Stimulated activated CD8-positive, alpha-beta memory T cell treated with anti-CD3 and anti-CD28 coated beads, Interleukin-7, amount 100 ng/mL, for 1 hour (primary cell): ENCODE measurements around the gene CD151.

ENCODE experiments used
- DNase-seq, 2 donors: peaks; one replicate each; pipeline ENCODE4 v3.0.0-alpha.2; 2020; ENCODE audit warnings: low read depth in 2 of 2

CD151 gene

DNA sequence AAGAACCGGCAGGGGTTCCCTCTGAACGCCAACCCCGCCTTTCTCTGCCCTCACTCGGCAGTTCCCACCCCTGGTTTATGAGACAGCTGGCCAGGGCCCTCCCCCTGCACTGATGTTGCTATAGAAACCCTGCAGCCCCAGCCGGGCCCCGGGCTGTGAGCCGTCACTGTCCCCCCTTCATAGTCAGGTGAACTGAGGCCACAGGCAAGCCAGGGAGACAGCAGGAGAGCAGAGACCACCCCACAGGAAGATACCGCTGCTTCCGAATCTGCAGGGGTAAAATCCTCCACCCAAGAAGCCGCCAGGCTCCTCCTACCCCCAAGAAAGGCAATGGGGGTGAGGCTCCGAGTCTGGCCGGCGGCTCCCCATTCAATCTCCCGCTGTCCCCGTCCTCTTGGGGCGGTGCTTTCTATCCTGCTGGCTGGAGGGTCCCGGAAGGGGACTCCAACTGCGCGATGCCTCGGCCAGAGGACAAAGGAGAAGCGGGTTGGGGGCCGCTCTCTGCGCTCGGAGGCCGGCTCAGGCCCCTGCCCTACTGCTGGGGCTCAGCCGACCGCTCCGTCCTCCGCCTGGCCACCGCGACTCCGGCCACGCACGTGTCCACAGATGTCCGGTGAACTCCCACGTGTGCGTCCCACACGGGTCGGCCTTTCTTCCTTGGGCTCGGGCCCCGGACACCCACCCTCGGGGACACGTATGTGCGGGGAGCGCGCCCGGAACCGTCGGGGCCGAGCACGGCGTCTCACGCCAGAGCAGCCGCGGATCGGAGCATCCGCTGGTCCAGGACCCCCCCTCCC lies 35.3 kb upstream of the CD151 start:
- DNase-seq = peak in 1 of 2 donors; percentile 43

DNA sequence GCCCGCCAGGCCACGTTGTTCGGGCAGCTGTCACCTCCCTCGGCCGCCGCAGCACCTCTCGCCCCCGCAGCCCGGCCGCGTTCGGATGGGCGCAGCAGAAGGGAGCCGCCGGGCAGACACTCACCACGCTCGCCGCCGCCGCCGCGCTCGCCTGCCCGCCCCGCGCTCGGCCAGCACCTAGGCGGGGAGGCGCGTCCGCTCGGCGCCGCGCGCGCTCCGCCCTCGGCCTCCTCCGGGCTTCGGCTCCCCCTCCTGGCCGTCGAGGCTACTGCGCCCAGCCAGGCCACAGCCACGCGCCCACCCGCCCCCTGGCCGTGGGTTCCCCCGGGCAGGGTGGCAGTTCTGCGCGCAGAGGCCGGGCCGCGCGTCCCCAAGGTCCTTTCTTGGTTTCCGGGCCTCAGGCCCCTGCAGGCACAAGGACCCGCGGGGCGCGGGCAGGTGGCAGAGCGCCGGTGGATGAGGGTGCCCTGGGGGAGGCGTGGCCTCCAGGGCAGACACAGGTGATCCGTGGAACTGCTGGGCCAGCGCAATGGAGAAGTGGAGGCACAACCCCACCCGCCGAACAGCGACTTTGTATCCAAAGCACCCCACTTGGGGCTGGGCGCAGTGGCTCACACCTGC lies 34.5 kb upstream of the CD151 start, which contains the start of gene SLC25A22:
Gene SLC25A22, minus strand, starts transcription at position 189 of the 621 bp plus-strand sequence. CDS start 3,275 bp downstream, outside the sequence.
- DNase-seq = peak; percentile 72 to 78

DNA sequence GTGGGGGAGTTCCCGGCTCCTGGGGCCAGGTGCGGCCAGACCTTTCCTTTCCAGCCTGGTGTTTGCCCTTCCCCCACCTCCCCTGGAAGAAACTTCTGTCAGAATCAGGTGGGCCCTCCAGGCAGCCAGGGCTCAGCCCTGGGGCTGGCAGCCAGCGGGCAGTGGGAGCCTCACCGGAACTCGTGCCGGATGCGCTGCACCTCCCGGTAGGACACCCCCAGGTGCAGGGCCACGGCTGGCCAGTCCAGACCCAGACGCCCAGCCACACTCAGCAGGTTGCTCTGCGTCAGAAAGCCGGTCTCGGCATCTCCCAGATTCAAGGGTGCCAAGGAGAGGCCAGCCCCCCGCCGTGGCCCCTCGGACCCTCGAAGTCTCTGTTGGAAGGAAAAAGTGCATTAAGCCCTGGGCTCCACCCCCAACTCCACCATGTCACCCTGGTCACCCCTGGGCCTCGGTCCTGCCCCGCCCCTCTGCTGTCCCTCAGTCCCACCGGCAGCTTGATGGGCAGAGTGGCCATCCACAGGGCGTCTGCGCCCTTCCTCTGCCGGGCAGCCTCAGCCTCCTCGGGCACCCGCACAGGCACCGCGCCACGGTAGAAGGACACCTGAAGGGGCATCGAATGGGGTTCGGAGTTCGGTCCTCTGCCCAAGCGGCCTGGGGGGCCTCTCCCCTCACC lies 33.0 kb upstream of the CD151 start:
- DNase-seq = no peak

DNA sequence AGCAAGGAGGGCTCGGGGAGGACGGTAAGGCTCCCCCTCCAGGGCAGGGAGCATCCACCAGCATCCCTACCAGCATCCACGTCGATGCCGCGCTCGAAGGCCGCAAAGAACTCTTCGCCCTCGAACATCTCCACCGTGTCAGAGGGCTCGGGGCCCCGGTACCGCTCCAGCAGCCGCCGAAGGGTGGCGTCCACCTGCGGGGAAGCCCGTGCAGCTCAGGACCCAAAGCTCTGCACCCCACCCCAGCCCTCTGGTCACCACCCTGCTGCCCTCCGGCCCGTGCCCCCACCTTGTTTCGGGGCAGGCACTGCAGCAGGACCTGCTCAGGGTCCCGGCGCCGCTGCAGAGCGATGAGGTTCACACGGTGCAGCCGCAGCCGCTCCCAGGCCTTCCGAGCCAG lies 32.3 kb upstream of the CD151 start:
- no peak for DNase-seq

DNA sequence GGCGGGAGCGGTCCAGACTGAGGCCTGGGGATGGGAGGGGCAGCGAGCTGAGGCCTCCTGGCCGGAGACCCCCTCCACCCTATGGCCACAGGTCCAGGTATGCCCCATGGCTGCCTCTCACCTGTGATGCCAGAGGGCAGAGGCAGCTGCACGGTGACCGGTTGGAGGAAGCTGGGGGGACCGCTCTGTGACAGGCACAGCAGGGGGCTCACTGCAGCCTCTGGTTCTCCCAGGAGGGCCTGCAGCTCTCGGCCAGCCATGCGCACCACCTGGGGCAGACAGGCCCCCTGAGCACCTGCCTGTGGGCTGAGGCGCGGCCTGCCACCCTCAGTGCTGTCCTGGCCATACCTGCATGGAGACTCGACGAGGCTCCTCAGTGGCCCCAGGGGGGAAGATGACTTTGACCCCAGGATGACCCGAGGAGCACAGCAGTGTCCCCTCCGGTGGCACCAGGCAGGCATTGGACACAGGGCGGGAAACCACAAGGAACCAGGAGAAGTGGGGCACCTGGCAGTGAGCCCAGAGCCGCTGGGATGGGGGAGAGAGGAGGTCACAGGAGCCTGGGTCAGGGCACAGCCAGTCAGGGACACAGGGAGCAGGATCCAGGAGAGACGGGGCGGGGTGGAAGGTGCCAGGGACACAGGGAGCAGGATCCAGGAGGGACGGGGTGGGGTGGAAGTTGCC lies 31.5 kb upstream of the CD151 start:
- DNase-seq = no peak

DNA sequence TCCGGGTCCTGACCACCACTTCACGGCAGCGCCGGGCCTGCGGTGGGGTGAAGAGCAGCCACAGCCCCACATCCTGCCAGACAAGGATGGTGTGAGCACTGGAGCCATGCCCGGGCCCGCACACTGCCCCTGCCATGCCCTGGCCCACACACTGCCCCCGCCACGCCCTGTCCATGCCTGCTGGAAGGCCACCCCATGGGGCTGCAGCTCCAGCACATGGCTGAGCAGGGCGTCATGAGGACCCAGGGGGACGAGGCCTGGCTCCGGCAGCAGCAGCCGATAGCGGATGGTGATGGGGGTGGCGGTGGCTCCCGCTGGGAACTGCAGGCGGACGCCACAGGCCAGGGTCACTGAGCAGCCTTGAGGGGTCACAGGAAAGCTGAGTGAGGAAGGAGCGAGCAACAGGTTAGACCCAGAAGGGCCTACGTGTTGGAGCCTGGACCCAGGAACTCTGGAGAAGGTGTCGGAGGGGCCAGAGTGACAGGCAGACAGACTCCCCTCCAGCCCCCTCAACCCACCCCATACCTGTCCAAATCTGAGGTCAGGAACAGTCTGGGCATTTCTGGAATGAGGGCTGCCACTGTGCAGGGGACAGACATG lies 30.6 kb upstream of the CD151 start:
- no peak for DNase-seq

DNA sequence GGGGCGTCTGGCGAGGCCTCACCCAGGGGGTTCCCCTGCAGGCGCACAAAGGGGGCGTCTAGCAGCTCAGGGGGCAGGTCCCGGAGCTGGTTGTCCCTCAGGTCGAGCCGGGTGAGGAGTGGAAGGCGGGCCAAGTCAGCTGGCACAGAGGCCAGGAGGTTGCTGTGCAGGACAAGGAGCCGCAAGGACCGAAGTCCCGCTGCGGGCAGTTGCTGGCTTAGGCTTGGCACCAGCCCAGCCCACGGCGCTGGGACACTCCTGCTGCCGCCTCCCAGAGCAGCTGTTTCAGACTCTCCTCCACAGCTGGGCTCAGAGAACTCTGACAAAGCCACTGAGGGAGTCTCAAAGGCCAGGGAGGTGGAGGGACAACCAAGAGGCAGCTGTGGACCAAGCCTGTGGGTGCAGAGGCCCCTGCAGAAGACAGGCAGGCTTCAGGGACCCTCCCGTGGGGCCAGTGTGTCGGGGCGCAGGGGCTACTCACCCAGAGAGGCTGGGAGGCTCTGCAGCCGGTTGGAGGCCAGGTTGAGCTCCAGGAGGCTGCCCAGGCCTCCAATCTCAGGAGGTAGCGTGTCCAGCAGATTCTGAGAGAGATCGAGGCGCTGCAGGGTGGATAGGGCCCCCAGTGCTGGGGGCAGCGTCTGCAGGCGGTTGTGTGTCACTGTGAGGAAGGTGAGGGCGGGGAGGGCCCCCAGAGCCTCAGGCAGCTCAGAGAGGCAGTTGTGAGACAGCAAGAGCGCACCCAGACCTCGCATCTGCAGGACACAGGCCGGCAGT lies 29.9 kb upstream of the CD151 start:
- no peak for DNase-seq

DNA sequence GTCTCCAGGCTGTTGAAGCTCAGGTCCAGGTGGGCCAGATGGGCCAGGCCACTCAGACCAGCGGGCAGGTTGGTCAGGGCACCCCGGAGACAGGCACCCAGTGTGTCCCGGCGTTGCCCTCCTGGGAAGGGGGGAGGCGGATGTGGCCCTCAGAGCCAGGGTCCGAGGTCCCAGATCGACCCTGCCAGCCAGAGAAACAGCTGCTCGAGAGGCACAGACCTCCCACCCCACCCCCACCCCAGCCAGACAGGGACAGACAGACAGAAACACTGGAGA lies 29.3 kb upstream of the CD151 start:
- no peak for DNase-seq

DNA sequence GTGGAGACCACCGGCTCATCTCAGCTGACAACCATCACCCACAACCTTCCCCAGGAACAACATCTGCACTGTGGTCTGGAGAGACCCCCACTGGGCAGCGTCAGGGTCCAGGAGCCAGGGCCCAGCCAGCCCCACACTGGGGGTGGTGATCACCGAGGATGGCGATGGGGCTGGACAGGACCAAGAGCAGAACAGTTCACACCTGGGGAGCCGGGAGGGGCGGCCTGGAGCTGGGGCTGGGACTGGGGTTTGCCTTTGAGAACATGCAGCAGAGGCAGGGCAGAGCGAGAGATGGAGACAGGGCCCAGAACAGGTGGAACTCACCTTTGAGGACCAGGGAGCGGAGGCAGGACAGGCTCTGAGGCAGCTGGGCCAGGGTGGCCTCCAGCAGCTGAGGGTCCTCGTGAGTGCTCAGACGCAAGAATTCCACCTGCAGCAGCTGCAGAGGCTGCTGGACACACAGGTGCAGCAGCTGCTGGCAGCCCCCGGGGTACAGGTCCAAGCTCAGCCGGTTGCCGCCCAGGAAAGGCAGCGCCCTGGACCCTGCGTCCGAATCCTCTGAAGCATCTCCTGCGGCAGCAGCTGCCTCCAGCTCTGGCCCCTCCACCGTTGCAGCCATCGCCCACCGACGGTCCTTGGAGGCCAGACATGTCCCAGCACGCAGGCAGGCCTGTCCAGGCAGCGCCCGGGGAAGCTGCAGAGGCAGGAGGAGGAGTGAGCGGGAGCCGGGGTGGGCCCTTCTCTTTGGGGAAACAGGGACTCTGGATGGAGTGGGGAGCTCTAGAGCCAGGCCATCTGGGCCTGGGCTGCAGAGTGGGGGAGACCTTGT lies 28.8 kb upstream of the CD151 start:
- no peak for DNase-seq

DNA sequence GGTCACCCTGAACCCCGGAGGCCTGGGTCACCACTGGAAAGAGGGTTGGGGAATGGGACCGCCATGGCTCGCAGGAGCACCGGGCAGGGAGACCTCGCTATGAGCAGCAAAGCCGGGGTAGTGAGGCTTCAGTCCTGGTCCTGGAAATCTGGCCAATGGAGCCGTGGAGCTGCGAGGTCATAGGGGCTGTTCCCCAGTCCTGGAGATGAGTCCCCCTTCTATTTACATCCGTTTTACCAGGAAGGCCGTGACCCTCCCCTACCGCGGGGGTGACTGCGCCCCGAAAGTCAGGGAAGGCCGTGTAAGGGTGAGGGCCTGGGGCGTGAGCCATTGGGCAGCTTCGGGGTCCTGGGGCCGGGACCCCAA lies 28.2 kb upstream of the CD151 start:
- DNase-seq = no peak

DNA sequence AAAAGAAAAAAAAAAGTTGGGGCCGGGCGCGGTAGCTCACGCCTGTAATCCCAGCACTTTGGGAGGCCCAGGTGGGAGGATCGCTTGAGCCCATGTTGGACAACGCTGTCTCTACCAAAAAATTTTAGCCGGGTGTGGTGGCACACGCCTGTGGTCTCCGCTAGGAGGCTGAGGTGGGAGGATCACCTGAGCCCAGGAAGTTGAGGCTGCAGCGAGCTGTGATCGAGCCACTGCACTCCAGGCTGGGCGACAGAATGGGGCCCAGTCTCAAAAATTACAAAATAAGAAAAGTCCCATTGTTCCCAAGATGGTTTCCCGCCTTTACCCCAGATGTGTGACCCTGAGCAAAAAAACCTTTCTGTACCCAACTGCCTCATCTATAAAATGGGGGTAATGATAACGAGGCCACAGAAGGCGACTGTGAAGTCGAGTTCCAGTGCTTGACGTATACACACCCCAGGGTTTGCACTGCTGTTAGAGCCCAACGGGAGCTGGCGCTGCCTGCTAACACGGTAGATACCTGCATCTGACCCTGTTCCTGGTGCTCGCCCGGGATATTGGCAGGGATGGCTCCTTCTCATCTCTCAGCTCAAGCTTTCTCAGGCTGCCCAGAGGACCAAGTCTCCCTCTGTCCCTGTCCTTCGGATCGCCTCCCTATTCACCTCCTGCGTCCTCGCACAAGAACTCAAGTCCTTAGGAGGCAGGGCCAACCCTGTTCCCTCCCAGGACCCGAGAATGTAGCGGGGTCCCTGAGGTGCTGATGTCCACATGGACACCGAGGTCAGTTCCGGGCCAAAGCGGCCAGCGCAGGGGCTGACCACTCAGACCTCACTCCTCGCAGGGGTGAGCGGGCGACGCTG lies 24.1 kb upstream of the CD151 start:
- no peak for DNase-seq

DNA sequence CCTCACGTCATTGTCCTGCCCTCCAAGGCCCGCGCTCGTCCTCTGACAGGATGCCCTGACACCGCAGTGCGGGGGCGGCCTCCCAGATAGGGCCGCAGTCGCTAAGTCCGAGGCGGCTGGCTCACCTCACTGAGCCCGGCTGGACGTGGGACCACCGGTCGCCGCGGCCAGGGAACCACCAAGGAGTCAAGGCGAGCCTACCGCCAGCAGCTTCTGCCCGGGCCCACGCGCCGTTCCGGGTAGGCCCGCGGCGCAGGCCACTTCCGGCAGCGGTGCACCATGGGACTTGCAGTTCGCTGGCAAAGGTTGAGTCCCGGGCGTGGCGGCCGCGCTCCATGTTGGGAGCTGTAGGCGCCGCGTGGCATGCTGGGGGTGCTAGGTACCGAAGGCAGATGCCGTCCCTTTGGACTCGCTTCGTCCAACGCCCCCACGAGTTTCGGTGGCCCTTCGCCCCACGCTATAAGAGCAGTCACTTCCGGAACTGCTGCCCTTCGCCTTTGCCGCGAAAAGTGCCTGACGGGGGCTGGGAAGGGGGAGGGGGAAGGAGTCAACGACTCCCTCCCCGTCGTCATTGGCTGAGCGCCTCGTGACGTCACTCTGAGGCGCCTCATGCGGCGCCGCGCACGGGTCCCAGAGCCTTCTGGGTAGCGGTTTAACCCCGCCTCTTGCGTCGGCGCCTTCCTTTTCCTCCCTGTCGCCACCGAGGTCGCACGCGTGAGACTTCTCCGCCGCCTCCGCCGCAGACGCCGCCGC lies 23.3 kb upstream of the CD151 start, which contains the start of gene RPLP2:
Gene RPLP2, plus strand, starts transcription at position 681 of the 753 bp plus-strand sequence. CDS start 268 bp downstream, outside the sequence.
- peak; percentile 95 to 97 for DNase-seq

DNA sequence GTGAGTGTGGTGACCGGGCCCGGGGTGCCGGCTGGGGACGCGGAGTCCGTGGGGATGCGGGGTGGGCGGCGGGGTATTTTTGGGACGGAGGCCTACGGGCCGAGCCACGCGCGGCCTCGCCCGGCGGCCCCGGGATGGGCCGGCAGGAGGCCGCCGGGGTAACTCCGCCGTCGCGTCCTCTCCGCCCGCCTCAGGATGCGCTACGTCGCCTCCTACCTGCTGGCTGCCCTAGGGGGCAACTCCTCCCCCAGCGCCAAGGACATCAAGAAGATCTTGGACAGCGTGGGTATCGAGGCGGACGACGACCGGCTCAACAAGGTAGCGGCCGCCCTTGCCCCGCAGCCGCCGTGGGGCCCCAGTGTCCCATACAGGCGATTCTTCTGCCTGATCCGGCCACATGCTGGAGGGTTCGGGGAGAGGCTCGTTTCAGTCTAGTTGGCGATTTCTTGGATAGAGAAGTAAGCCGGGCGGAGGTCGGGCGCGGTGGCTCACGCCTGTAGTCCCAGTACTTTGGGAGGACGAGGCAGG lies 22.6 kb upstream of the CD151 start:
- DNase-seq = no peak

DNA sequence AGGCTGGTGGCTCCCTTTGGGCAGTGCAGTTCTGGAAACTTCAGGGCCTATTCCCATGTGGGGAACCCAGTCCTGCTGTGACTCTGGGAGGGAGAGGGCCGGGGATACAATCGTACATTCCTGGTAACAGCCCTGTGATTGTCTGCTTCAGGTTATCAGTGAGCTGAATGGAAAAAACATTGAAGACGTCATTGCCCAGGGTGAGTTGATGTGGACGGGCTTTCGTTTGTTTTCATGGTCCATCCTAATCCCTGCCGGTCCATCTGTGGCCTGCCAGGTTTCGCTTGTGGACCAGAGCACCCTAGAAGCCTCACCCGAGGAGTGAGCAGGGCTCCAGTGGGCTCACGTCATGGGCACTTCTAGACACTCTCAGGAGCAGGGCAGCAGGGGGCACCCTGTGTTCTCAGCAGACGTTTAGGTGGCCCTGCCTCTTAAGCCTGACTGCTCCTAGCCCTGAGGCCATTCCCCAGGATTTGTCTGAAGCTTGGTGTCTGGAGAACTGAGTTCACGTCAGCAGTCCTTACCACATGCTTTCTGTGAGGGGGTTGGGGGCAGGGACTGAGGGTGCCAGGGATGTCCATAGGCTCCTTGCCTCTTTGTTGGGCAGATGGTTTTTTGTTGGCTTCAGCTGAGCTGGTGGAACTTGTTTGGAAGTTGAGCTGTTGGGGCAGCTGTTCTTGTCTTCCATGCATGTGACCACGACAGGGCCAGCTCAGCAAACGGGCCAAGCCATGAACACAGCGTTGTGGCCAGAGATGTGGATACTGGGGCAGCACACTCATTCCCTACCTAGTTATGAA lies 21.1 kb upstream of the CD151 start:
- no peak for DNase-seq

DNA sequence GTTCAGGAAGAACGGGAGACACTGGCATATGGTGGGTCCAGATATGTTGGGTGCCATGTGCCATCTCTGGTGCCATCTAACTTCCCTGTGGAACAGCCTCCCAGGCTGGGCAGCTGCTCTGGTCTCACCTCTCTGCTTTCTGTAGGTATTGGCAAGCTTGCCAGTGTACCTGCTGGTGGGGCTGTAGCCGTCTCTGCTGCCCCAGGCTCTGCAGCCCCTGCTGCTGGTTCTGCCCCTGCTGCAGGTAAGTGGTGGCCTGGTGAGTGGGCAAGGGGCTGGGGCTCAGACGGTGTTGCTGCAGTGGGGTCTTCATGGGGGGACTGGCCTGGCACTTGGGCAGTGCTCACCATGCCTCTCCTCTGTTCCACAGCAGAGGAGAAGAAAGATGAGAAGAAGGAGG lies 20.4 kb upstream of the CD151 start:
- DNase-seq = no peak

DNA sequence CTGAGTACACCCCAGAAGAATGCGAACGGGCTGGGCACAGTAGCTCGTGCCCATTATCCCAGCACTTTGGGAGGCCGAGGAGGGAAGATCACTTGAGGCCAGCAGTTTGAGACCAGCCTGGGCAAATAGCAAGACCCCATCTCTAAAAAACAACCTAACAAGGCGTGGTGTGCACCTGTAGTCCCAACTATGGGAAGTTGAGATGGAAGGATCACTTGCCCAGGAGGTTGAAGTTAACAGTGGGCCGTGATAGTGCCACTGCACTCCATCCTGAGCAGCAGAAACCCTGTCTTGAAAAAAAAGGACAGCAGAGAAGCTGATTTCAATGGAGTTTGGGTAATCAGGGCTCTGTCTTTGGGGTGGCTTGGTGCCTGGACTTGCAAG lies 19.7 kb upstream of the CD151 start:
- DNase-seq = no peak

DNA sequence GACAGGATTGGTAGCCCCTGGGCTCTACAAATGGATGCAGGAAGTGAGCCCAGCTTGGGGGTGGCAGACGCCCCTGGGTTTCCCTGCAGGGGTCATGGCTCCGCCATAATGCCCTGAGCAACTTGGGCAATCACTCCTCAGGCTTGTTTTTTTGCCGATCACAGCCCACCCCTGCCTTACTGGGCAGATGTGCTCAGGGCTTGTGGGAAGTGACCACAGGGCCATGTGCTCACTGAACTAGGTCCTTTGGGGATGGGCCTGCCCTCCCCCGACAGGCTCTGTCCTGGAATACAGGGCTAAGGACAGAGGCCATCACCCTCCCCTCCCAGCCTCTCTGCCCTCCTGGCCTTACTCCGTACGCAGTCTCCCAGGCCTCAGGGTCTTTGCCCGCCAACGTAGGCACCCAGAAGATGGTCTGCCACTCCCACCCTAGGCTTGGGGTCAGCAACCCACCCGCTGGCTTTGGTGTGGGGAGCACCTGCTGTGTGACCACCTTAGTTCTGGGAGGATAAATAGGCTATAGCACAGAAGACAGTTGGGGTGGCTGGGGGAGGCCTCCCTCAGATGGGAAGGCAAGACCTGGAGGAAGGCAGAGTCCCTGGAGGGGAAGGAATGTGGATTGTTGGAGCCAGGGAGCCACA lies 19.2 kb upstream of the CD151 start:
- no peak for DNase-seq
